ENCODE data around the gene DTD1.

DTD1 gene

GRCh38 chr20:18669241-18670019 lies 81.6 kb downstream of the DTD1 start:
- no peak for TF ChIP-seq CTCF (IDR thresholded peaks at IDR 0.05; ENCODE audit: poor library complexity, severe bottlenecking)
- no peaks in the 10 kb centered on the region for H3K27me3 ChIP-seq (ENCODE audit: insufficient read depth, poor library complexity, severe bottlenecking)
- no peaks in the 10 kb centered on the region for H3K9me3 ChIP-seq (ENCODE audit: severe bottlenecking)
- H3K4me1 ChIP-seq (ENCODE audit: insufficient read depth, poor library complexity, severe bottlenecking), result no peaks in the 10 kb centered on the region
- ATAC-seq (ENCODE audit: low read depth) (no peak), DNase-seq (ENCODE audit: low spot score) (no peak)
- H3K4me3 ChIP-seq (ENCODE audit: severe bottlenecking), result no peak overlapping the region
- no peaks in the 10 kb centered on the region for H3K36me3 ChIP-seq (ENCODE audit: low read depth)
- no peak overlapping the region for H3K27ac ChIP-seq (ENCODE audit: poor library complexity, severe bottlenecking)

GRCh38 chr20:18671203-18671710 lies 83.4 kb downstream of the DTD1 start:
- H3K4me3 ChIP-seq (ENCODE audit: severe bottlenecking), result no peak overlapping the region
- H3K36me3 ChIP-seq (ENCODE audit: low read depth), result no peaks in the 10 kb centered on the region
- no peaks in the 10 kb centered on the region for H3K27me3 ChIP-seq (ENCODE audit: insufficient read depth, poor library complexity, severe bottlenecking)
- no peak overlapping the region for H3K27ac ChIP-seq (ENCODE audit: poor library complexity, severe bottlenecking)
- no peaks in the 10 kb centered on the region for H3K9me3 ChIP-seq (ENCODE audit: severe bottlenecking)
- no peak for TF ChIP-seq CTCF (IDR thresholded peaks at IDR 0.05; ENCODE audit: poor library complexity, severe bottlenecking)
- H3K4me1 ChIP-seq (ENCODE audit: insufficient read depth, poor library complexity, severe bottlenecking), result no peaks in the 10 kb centered on the region
- DNase-seq (ENCODE audit: low spot score) (no peak), ATAC-seq (ENCODE audit: low read depth) (no peak)

GRCh38 chr20:18672834-18673233 lies 85.0 kb downstream of the DTD1 start:
- no peaks in the 10 kb centered on the region for H3K36me3 ChIP-seq (ENCODE audit: low read depth)
- no peak for DNase-seq (ENCODE audit: low spot score)
- H3K9me3 ChIP-seq (ENCODE audit: severe bottlenecking), result no peaks in the 10 kb centered on the region
- no peaks in the 10 kb centered on the region for H3K4me1 ChIP-seq (ENCODE audit: insufficient read depth, poor library complexity, severe bottlenecking)
- no peak for ATAC-seq (ENCODE audit: low read depth)
- no peaks in the 10 kb centered on the region for H3K27me3 ChIP-seq (ENCODE audit: insufficient read depth, poor library complexity, severe bottlenecking)
- no peak overlapping the region for H3K4me3 ChIP-seq (ENCODE audit: severe bottlenecking)
- TF ChIP-seq CTCF (IDR thresholded peaks at IDR 0.05; ENCODE audit: poor library complexity, severe bottlenecking), result no peak
- no peak overlapping the region for H3K27ac ChIP-seq (ENCODE audit: poor library complexity, severe bottlenecking)

- TF ChIP-seq CTCF (IDR thresholded peaks at IDR 0.05; ENCODE audit: poor library complexity, severe bottlenecking), result no peak
- H3K4me3 ChIP-seq (ENCODE audit: severe bottlenecking), result no peak overlapping the region
- H3K36me3 ChIP-seq (ENCODE audit: low read depth), result no peaks in the 10 kb centered on the region
- H3K9me3 ChIP-seq (ENCODE audit: severe bottlenecking), result no peaks in the 10 kb centered on the region
- no peaks in the 10 kb centered on the region for H3K27me3 ChIP-seq (ENCODE audit: insufficient read depth, poor library complexity, severe bottlenecking)
- H3K4me1 ChIP-seq (ENCODE audit: insufficient read depth, poor library complexity, severe bottlenecking), result no peaks in the 10 kb centered on the region
- DNase-seq (ENCODE audit: low spot score) (no peak), ATAC-seq (ENCODE audit: low read depth) (no peak)
- H3K27ac ChIP-seq (ENCODE audit: poor library complexity, severe bottlenecking), result no peak overlapping the region
Measured at GRCh38 chr20:18676396-18676795, 88.5 kb downstream of the DTD1 start.

GRCh38 chr20:18677126-18677525 lies 89.3 kb downstream of the DTD1 start:
- H3K4me3 ChIP-seq (ENCODE audit: severe bottlenecking), result no peak overlapping the region
- DNase-seq (ENCODE audit: low spot score) (no peak), ATAC-seq (ENCODE audit: low read depth) (no peak)
- no peaks in the 10 kb centered on the region for H3K27me3 ChIP-seq (ENCODE audit: insufficient read depth, poor library complexity, severe bottlenecking)
- H3K9me3 ChIP-seq (ENCODE audit: severe bottlenecking), result no peaks in the 10 kb centered on the region
- no peak for TF ChIP-seq CTCF (IDR thresholded peaks at IDR 0.05; ENCODE audit: poor library complexity, severe bottlenecking)
- no peaks in the 10 kb centered on the region for H3K4me1 ChIP-seq (ENCODE audit: insufficient read depth, poor library complexity, severe bottlenecking)
- H3K27ac ChIP-seq (ENCODE audit: poor library complexity, severe bottlenecking), result no peak overlapping the region
- no peaks in the 10 kb centered on the region for H3K36me3 ChIP-seq (ENCODE audit: low read depth)
